ENCODE measurements around the gene LRP1-AS. TPM values are rescaled to one million over a fixed set of nuclear protein-coding genes. Genes with fewer than 3 reads are reported as not detected.

The LRP1-AS gene
- total RNA-seq, 1 experiment from 2014 or later = not detected

DNA sequence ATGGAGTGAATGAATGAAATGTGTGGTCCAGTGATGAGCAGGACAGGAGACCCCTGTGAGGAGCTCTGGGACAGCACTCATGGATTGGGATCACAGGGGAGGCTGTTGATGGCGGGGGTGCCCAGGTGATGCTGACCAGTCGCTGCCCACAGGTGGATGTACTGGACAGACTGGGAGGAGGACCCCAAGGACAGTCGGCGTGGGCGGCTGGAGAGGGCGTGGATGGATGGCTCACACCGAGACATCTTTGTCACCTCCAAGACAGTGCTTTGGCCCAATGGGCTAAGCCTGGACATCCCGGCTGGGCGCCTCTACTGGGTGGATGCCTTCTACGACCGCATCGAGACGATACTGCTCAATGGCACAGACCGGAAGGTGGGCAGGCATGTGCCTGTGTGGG lies 13.3 kb upstream of the LRP1-AS start:
- DNase-seq (ENCODE audit: low spot score) = no peak
- Mint-ChIP-seq H3K9me3 (no peaks in the 10 kb centered on the region), H3K27ac (no peak overlapping the region), H3K4me3 (no peak overlapping the region), H3K4me1 (no peaks in the 10 kb centered on the region), H3K27me3 (ENCODE audit: low read depth) (no peaks in the 10 kb centered on the region), H3K36me3 (peaks cover 70% of the 10 kb centered on the region)
- ChIA-PET CTCF (interaction anchor here (1.0 kb wide), 1 partner anchor 53 kb away, joined by 3 read pairs; no protein-coding TSS in a partner anchor), POLR2A (no interaction called here)
- TF ChIP-seq, protein P1, sequence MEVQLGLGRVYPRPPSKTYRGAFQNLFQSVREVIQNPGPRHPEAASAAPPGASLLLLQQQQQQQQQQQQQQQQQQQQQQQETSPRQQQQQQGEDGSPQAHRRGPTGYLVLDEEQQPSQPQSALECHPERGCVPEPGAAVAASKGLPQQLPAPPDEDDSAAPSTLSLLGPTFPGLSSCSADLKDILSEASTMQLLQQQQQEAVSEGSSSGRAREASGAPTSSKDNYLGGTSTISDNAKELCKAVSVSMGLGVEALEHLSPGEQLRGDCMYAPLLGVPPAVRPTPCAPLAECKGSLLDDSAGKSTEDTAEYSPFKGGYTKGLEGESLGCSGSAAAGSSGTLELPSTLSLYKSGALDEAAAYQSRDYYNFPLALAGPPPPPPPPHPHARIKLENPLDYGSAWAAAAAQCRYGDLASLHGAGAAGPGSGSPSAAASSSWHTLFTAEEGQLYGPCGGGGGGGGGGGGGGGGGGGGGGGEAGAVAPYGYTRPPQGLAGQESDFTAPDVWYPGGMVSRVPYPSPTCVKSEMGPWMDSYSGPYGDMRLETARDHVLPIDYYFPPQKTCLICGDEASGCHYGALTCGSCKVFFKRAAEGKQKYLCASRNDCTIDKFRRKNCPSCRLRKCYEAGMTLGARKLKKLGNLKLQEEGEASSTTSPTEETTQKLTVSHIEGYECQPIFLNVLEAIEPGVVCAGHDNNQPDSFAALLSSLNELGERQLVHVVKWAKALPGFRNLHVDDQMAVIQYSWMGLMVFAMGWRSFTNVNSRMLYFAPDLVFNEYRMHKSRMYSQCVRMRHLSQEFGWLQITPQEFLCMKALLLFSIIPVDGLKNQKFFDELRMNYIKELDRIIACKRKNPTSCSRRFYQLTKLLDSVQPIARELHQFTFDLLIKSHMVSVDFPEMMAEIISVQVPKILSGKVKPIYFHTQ (CRISPR knock-in tag; IDR thresholded peaks at IDR 0.05) = no peak
- no peak for TF ChIP-seq SMAD3 (CRISPR knock-in tag; IDR thresholded peaks at IDR 0.05; ENCODE audit: borderline replicate concordance)
- TF ChIP-seq ELF4 (CRISPR knock-in tag; IDR thresholded peaks at IDR 0.05; ENCODE audit: low read depth) = no peak
- TF ChIP-seq TP53 (CRISPR knock-in tag; IDR thresholded peaks at IDR 0.05) = no peak
- TF ChIP-seq, protein P2, sequence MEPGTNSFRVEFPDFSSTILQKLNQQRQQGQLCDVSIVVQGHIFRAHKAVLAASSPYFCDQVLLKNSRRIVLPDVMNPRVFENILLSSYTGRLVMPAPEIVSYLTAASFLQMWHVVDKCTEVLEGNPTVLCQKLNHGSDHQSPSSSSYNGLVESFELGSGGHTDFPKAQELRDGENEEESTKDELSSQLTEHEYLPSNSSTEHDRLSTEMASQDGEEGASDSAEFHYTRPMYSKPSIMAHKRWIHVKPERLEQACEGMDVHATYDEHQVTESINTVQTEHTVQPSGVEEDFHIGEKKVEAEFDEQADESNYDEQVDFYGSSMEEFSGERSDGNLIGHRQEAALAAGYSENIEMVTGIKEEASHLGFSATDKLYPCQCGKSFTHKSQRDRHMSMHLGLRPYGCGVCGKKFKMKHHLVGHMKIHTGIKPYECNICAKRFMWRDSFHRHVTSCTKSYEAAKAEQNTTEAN (CRISPR knock-in tag; IDR thresholded peaks at IDR 0.05) = no peak
- no peak for TF ChIP-seq GTF2I (CRISPR knock-in tag; conservative IDR thresholded peaks at IDR 0.05)
- TF ChIP-seq, protein P3, sequence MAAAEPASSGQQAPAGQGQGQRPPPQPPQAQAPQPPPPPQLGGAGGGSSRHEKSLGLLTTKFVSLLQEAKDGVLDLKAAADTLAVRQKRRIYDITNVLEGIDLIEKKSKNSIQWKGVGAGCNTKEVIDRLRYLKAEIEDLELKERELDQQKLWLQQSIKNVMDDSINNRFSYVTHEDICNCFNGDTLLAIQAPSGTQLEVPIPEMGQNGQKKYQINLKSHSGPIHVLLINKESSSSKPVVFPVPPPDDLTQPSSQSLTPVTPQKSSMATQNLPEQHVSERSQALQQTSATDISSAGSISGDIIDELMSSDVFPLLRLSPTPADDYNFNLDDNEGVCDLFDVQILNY (CRISPR knock-in tag; IDR thresholded peaks at IDR 0.05) = no peak
- no peak for TF ChIP-seq IRF2 (CRISPR knock-in tag; IDR thresholded peaks at IDR 0.05; ENCODE audit: borderline replicate concordance, low read depth)
- TF ChIP-seq KAT7 (CRISPR knock-in tag; IDR thresholded peaks at IDR 0.05; ENCODE audit: borderline replicate concordance) = no peak
- TF ChIP-seq, protein P4, sequence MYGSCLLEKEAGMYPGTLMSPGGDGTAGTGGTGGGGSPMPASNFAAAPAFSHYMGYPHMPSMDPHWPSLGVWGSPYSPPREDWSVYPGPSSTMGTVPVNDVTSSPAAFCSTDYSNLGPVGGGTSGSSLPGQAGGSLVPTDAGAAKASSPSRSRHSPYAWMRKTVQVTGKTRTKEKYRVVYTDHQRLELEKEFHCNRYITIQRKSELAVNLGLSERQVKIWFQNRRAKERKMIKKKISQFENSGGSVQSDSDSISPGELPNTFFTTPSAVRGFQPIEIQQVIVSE (CRISPR knock-in tag; IDR thresholded peaks at IDR 0.05; ENCODE audit: borderline replicate concordance) = no peak
- TF ChIP-seq ZBTB21 (CRISPR knock-in tag; IDR thresholded peaks at IDR 0.05; ENCODE audit: borderline replicate concordance) = no peak
- TF ChIP-seq, protein P5, sequence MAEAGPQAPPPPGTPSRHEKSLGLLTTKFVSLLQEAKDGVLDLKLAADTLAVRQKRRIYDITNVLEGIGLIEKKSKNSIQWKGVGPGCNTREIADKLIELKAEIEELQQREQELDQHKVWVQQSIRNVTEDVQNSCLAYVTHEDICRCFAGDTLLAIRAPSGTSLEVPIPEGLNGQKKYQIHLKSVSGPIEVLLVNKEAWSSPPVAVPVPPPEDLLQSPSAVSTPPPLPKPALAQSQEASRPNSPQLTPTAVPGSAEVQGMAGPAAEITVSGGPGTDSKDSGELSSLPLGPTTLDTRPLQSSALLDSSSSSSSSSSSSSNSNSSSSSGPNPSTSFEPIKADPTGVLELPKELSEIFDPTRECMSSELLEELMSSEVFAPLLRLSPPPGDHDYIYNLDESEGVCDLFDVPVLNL (CRISPR knock-in tag; IDR thresholded peaks at IDR 0.05; ENCODE audit: borderline replicate concordance, low read depth) = no peak
- TF ChIP-seq, protein P6, sequence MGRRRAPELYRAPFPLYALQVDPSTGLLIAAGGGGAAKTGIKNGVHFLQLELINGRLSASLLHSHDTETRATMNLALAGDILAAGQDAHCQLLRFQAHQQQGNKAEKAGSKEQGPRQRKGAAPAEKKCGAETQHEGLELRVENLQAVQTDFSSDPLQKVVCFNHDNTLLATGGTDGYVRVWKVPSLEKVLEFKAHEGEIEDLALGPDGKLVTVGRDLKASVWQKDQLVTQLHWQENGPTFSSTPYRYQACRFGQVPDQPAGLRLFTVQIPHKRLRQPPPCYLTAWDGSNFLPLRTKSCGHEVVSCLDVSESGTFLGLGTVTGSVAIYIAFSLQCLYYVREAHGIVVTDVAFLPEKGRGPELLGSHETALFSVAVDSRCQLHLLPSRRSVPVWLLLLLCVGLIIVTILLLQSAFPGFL (CRISPR knock-in tag; IDR thresholded peaks at IDR 0.05; ENCODE audit: borderline replicate concordance) = no peak
- TF ChIP-seq, protein P7, sequence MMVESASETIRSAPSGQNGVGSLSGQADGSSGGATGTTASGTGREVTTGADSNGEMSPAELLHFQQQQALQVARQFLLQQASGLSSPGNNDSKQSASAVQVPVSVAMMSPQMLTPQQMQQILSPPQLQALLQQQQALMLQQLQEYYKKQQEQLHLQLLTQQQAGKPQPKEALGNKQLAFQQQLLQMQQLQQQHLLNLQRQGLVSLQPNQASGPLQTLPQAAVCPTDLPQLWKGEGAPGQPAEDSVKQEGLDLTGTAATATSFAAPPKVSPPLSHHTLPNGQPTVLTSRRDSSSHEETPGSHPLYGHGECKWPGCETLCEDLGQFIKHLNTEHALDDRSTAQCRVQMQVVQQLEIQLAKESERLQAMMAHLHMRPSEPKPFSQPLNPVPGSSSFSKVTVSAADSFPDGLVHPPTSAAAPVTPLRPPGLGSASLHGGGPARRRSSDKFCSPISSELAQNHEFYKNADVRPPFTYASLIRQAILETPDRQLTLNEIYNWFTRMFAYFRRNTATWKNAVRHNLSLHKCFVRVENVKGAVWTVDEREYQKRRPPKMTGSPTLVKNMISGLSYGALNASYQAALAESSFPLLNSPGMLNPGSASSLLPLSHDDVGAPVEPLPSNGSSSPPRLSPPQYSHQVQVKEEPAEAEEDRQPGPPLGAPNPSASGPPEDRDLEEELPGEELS (CRISPR knock-in tag; IDR thresholded peaks at IDR 0.05) = no peak
- no peak for TF ChIP-seq PRRX2 (CRISPR knock-in tag; IDR thresholded peaks at IDR 0.05)
- no peak for TF ChIP-seq NFYB (CRISPR knock-in tag; conservative IDR thresholded peaks at IDR 0.05; ENCODE audit: low read depth)
- ATAC-seq = no peak

All from WTC11 (cell line).